DLD1 (cell line): Measurements from ENCODE around the gene CLK2.
"Not testable (repeated sequence)": the region's sequence is repeated elsewhere in the genome, so short reads cannot be mapped to it uniquely, and the experiment has no call there.

ENCODE experiments used
- in situ Hi-C: cut with HindIII; loops from 2 replicates; pipeline ENCODE4 v1.10.0; 2017; ENCODE audit warnings: low sequenced_read_pairs

The CLK2 gene

DNA sequence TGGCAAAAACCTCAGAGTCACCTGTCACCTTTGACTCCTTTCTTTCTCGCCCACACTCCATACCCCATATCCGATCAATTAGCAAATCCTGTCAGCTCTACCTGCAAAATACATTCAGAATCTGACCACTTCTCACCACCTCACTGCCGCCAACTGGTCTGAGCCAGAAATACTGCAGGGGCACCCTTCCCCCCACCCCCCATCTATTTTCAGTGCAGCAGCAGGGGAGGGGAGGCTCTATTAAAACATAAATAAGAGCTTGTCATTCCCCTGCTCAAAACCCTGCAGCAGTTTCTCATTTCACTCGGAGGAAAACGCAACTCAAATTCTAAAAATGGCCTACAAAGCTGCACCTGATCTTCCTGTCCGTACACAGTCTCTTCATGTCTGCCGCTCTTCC lies 24.1 kb upstream of the CLK2 start:
- in situ Hi-C loops: no loop called here

DNA sequence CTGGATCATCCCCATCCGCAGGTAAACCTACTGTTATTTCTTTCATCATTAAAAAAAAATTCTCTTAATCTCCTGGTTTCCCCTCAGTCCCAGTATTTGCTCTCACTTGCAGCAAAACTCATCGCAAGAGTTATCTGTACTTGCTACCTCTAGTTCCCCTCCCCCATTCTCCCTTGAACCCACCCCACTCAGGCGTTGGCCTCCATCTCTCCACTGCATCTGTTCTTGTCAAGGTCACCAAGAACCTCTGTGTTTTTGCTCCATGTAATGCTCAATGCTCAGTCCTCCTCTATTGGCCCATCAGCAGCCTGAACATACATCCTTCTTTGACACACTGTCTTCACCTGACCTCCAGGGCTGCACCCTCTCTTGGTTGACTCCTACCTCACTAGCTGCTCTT lies 23.4 kb upstream of the CLK2 start:
- in situ Hi-C loops: no loop called here

DNA sequence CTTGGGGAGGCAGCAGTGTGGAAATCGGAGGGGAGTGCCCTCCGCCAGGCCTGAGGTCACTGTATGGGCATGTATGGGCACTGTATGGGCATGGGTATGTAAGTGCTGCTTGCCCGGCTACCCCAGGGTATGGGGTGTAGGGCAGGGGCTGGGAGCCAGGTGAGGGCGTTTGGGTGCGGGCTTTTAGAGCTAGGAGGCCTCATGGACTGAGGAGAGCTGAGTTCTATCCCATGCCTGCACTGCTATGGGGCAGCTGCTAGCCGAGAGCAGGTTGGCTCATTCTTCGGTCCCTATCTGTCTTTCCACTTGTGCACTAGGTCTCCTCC lies 22.6 kb upstream of the CLK2 start:
- in situ Hi-C loops: no loop called here

DNA sequence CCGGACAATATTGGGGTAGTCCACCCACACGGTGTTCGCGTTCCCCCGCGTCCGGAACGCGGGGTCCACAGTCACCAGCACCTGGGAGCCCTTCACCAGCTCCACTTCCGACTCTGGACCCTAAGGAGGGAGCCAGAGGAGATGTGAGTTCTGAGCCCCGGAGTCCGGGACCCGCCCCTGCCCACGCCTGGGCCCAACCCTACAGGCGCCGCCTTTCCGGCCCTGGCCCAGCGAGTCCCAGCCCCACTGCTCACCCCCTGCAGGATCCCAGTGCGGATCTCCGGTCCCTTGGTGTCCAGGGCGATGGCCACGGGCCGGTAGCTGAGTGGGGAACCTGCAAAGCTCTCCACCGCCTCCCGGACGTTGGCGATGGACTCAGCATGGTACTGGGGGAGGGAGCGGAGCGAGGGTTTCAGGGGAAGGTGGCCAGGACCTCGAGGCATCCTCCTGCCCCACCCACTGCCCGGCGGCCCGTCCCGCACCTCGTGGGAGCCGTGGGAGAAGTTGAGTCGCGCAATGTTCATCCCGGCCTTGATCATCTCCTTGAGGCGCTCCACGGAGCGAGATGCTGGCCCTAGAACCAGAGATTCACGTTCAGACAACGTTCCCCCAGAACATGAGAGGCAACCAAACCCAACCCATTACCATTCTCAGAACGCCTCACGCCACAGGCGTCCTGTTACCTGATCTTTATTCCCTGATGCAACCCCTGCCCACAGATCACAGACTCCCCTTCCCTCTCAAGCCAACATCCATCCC lies 22.1 kb upstream of the CLK2 start:
- in situ Hi-C loops: no loop called here

DNA sequence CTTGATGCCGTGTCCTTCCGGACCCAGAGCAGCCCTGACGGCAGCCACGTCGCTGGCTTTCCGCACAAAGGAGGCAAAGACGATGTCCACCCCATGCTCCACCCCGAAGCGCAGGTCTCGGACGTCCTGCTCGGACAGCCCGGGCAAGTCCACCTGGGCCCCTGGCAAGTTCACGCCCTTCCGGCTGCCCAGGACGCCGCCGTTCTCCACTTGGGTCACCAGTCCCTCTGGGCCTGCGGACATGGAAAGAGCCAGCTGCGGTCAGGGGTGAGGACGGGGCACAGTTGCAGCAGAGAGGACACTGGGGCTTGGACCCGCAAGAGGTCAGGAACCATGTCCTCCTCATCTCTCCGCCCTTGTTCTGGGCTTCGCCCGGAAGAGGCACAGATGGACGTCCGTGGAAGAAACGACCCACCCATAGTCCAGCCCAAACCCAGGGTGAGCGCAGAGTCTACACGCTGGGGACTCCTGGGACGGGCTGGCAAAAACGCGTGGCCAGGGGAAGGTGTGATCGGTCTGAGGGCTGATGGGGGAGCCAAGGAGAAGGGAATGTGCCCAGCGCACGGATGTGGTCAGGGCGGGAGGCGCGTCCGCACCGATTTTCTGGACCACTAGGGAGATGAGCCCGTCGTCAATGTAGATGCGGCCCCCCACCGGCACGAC lies 21.3 kb upstream of the CLK2 start:
- in situ Hi-C loops: no loop called here

DNA sequence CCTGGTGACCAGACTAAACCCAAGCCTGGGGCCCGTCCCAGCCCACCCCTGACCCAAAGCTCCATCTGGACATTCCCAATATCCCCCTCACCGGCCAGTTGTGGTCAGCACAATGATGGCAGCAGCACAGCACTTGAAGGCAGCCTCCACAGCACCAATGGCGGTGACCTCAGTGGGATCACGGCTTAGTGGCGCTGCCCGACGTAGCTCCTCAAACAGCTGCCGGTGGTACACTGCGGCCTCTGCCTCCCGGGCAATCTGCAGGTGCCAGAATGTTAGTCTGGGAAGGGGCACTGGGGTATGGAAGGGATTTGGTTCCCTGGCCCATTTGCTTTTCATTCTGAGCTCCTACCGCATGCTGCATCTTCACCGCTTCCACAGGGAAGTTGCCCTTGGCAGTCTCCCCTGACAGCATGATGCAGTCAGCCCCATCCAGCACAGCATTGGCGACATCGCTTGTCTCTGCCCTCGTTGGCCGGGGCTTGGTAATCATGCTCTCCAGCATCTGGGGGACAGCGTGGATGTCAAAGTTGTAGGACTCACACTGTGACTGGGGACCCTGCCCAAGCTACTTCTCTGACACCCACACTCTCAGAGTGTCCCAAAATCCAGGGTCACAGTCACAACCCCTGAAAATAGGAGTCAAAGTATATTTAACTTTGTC lies 19.9 kb upstream of the CLK2 start:
- in situ Hi-C loops: no loop called here

DNA sequence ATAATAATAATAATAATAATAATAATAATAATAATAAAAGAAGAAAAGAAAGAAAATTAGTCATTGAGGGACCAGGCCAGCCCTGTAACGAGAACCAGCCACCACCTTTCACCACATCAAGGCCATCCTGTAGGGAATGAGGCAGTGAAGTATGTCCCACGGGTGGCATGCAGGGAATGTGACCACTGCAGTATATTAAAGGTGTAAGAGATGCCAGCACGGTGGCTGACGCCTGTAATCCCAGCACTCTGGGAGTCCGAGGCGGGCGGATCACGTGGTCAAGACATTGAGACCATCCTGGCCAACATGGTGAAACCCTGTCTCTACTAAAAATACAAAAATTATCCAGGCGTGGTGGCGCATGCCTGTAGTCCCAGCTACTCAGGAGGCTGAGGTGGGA lies 17.7 kb upstream of the CLK2 start:
- in situ Hi-C loops: not testable (repeated sequence)

DNA sequence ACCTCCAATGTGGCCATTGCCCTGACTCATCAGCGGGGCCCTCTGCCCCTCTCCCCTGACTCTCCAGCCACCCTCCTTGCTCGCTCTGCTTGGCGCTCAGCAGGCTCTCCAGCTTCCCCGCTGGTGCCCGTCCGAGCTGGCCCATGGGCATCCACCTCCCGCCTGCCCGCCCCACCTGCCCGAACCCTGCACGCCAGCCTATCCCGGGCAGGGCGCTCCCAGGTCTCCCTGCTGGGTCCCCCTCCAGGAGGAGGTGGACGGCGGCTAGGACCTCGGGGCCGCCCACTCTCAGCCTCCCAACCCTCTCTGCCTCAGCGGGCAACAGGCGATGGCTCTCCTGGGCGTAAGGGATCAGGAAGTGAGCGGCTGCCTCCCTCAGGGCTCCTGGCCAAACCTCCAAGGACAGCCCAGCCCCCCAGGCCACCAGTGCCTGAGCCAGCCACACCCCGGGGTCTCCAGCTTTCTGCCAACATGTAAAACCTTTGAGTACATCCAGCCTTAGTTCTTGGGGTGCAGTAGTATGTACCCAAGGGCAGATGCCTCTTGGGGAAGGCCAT lies 14.8 kb upstream of the CLK2 start:
- in situ Hi-C loops: no loop called here

DNA sequence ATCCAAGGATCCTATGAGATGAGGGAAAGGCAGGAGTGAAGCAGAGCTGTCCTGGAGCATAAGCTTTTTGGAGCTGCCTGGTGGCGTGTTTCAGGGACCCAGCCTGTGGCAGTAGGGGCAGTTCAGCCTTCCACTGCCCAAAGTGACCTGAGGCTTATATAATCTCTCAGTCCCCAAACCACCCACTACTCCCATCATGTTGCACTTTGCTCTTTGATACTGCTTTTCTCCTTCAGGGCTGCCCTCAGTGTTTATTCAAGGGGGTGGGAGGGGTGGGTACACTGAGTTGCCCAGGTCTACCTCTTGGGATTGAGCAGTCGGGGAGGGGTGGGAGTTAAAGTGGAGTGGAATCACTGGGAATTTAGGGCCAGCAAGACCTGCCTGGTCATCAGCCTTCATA lies 13.2 kb upstream of the CLK2 start:
- in situ Hi-C loops: no loop called here

DNA sequence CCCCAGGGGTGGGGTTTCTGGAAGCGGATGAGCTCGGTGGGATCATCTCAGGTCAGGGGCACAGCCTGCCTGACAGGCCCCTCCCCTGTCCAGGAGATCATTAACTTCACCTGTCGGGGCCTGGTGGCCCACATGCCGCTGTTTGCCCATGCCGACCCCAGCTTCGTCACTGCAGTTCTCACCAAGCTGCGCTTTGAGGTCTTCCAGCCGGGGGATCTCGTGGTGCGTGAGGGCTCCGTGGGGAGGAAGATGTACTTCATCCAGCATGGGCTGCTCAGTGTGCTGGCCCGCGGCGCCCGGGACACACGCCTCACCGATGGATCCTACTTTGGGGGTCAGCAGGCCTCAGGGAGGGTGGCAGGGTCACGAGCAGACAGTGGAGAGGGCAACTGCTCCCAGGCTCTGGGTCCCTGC lies 12.3 kb upstream of the CLK2 start:
- in situ Hi-C loops: no loop called here

DNA sequence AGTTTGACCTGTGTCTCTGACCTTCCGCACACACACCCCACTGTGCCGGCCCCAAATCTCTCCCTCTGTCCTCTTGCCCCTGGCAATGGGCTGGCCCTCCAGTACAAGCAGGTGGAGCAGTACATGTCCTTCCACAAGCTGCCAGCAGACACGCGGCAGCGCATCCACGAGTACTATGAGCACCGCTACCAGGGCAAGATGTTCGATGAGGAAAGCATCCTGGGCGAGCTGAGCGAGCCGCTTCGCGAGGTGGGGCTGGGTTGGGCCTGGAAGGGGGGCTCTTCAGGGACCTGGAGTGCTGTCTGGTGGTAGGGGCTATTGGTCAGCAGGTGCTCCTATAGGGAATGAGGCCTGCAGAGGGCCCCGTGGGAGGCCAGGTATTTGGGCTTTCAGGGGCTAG lies 11.8 kb upstream of the CLK2 start:
- in situ Hi-C loops: no loop called here

DNA sequence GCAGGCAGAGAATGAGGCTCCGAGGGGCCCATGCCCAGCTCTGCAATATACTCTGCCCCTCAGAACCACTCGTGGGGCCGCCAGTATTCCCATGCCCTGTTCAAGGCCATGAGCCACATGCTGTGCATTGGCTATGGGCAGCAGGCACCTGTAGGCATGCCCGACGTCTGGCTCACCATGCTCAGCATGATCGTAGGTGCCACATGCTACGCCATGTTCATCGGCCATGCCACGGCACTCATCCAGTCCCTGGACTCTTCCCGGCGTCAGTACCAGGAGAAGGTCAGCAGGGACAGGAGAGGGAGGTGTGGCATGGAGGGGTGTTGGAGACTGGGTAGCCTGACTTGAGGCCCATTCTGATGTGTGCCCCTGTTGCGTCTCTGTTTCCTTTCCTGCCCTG lies 11.2 kb upstream of the CLK2 start:
- in situ Hi-C loops: no loop called here

DNA sequence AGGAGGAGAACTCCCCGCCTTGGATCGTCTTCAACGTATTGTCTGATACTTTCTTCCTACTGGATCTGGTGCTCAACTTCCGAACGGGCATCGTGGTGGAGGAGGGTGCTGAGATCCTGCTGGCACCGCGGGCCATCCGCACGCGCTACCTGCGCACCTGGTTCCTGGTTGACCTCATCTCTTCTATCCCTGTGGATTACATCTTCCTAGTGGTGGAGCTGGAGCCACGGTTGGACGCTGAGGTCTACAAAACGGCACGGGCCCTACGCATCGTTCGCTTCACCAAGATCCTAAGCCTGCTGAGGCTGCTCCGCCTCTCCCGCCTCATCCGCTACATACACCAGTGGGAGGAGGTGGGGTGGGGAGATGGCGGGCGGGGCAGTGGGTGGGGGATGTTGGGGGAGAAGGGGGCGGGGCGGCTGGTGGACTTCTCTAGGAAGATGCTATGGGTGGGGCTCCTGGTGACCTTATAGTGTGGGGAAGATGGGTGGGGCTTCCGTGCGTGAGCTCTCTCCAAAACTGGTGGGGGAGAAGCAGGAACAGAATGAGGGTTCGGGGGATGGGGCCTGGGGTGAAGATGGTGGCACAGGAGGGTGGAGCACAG lies 9.3 kb upstream of the CLK2 start:
- in situ Hi-C loops: no loop called here

DNA sequence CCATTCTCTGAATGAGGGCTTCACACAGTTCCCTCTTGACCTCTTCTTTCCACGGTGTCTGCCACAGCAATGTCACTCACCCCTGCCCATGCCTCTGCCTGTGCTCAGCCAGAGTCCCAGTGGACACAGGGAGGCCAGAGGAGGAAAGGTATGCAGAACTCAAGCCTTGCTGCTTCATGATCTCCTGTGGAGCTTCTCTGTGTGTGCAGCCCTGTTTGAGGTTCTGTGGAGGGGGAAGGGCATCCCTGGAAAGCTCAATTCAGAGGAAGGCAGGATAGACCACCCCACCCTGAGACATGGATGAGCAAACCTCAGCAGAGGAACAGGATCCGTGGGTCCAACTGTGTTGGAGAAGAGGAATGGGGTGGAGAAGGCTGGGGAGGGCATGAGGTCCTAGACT lies 6.0 kb upstream of the CLK2 start:
- in situ Hi-C loops: no loop called here

DNA sequence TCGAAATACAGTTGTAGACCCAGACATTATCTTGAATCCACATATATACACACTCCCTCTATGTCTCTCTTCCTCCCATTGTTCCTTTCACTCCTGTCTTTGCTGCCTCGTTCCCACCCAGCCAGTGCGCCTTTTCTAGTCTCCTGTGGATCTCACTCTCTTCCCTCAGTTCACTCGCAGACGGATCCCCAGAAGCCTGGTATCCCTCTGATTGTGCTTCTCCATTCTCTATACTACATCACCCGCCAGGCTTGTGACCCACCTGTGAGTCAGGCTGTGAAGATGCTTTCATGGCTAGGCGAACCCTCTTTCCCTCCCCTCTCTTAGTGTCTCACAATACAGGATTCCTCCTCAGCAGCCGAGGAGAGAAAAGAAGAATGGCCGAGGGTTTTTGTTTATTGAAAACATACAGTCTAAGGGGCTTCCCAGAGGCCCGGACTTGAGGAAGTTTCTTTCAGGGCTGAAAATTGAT lies 5.4 kb upstream of the CLK2 start:
- in situ Hi-C loops: no loop called here

DNA sequence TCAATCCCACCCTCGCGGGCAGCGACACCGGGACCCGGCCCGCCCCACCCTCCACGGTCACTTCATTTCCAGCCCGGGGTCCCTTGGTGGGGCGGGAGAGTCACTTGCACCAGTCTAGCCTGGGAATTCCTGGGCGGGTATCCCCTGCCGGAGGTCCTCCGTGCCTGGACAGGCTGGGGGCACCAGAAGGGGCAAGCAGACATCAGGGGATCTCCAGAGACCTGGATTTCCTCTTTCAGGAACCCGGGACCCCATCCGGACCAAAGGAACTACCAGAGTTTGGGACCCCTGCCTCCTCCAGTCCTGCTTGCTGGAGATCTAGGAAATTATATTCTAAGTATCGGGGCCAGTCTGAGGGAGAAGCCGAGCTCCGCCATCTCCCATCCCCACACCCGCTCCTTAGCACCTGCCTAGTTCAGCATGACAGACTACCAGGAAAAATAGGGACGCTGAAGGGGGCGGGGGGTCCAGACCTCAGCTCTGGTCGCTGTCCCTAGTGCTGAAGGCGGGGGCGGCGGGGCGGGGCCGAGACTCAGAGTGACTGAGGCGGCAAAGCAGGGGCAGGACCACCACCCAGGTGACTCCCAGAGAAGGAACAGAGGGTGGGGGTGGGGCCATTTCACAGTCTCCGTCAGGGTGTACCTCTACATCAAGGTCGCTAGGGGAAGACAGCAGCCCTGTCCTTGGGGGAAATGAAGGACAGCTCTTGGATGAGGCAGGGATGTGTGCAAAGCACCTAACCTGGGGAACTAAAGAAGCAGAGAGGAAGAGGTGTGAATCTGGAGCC lies 4.8 kb upstream of the CLK2 start:
- in situ Hi-C loops: no loop called here

DNA sequence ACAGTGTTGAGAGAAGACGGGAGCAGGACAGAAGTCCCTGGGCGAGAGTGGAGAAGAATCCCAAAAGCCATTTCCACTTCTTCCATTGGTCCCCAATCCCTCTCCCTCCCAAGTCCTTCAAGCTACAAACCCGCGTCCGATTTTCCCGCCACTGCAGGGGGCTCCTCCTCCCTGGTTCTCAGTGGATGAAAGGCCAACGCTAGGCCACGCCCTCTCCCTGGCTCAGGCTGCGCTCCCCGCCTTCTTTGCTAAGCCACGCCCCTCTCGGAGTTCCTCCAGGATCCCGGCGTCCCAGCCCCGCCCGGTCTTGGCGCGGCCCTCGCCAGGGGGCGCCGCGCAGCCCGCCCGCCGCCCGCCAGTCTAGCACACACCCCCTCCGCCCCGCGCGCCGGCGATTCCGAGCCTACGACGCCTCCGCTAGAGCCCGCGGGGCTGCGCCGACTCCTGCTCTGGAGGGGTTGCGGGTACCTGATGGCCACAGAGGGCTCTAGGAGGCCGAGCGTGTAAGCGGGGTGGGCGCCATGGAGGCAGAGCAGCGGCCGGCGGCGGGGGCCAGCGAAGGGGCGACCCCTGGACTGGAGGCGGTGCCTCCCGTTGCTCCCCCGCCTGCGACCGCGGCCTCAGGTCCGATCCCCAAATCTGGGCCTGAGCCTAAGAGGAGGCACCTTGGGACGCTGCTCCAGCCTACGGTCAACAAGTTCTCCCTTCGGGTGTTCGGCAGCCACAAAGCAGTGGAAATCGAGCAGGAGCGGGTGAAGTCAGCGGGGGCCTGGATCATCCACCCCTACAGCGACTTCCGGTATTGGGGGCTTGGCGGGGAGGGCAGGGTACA lies 4.0 kb upstream of the CLK2 start, which contains the start of gene HCN3:
Gene HCN3 (plus strand): TSS at position 394 of the 832 bp plus-strand sequence. CDS start 128 bp downstream, at position 522.
- in situ Hi-C loops: no loop called here

DNA sequence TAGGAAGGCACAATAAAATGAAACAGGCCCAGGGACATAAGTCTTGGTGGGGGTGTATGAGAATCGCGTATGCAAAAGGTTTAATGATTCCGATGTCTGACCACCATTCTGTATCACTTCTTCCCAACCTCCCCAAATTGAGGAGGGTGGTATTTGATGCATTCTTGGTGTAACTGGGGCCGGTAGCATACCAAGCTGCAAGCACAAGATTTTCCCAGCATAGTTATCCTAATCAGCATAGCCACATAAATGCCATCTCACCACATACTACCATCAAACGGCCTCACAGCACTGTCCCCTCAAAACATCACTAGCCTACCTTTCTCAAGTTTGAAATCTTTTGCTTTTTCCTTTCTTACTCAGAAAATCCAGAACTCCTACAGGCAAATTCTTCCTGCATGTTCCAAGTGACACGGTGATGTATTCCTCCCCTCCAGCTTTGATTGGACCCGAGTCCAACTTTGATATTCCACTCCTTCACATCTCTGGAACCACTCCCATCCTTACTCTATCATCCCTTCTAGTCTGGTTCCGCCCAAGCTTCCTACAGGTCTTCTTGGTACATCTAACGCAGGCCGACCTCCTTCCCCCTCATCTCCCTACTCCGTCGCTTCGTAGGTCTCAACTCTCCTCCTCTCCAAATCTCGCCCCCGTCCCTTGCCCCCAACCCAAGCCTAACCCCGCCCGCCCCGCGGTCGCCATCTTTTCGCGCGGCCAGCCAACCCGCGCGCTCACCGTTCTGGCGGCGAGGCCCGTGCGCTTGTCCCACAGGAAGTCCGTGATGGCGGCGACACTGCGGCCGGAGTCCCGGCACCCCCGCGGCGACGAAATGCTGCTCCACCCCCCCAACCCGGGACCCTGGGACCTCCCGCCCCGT lies 600 bp downstream of the CLK2 start:
- in situ Hi-C loops: no loop called here

DNA sequence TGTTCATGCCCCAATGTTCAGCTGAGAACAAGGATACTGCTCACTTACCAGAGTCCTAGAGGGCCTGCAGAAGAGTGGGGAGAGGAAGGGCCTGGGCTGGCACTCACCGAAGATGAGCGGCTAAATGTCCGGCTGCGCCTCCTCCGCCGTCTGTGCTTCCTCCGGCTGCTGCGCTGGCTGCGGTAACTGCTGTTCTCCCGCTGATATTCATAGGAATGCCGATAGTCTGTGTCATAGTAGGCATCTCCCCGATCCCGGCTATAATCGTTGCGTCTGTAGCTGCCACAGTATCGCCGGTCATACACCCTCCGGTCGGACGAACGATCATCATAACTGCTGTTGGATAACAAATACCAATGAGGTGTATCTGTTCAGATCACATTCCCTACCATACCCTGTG lies 3.9 kb downstream of the CLK2 start:
- in situ Hi-C loops: no loop called here
